ENCODE measurements around the gene LAMA3. TPM values are rescaled to one million over a fixed set of nuclear protein-coding genes. Genes with fewer than 3 reads are reported as not detected.

Gene LAMA3
- total and polyA plus RNA-seq, 2 donors (not counting 3 experiments of a cell fraction or from before 2014, with no cell fraction given) = 2.6 to 12.3 TPM

GRCh38 chr18:23832911-23833310, 143.7 kb downstream of the LAMA3 start:
- Histone ChIP-seq H3K79me2 (ENCODE audit: control insufficient read depth, insufficient read depth, low read length) (no peaks in the 10 kb centered on the region), H2AFZ (ENCODE audit: low read depth, low read length) (no peak overlapping the region), H3K27me3 (ENCODE audit: control insufficient read depth in 2 of 2, insufficient read depth in 2 of 2, low read length in 2 of 2) (no peaks in the 10 kb centered on the region), H3K4me3 (replicated peaks in 1 of 3; ENCODE audit: insufficient read depth in 1 of 3, low read depth in 1 of 3, low read length in 3 of 3) (no peak overlapping the region), H4K20me1 (replicated peaks; ENCODE audit: control insufficient read depth, extremely low read depth, insufficient read depth, low read length) (no peaks in the 10 kb centered on the region), H3K27ac (ENCODE audit: insufficient read depth, low read depth, low read length) (no peak overlapping the region), H3K9ac (replicated peaks; ENCODE audit: extremely low read depth, insufficient read depth, low read length) (no peak overlapping the region), H3K4me2 (ENCODE audit: insufficient read depth, low read length) (no peak overlapping the region), H3K9me1 (replicated peaks; ENCODE audit: control insufficient read depth, extremely low read depth, insufficient read depth, low read length) (no peaks in the 10 kb centered on the region), H3K4me1 (ENCODE audit: control insufficient read depth, extremely low read depth, insufficient read depth, low read length) (peaks cover 13% of the 10 kb centered on the region), H3K9me3 (replicated peaks; ENCODE audit: control insufficient read depth, insufficient read depth, low read length) (no peaks in the 10 kb centered on the region), H3K36me3 (ENCODE audit: control insufficient read depth in 2 of 2, extremely low read depth in 1 of 2, insufficient read depth in 2 of 2, low read length in 2 of 2) (peaks cover 0 to 2% of the 10 kb centered on the region in 2 experiments)
- TF ChIP-seq MYC (IDR thresholded peaks at IDR 0.05; ENCODE audit: low read depth, low read length) = no peak
- no peak for TF ChIP-seq GATA2 (IDR thresholded peaks at IDR 0.05; ENCODE audit: insufficient read depth, insufficient read length, low read depth, low read length)
- no peak for TF ChIP-seq POLR2A (IDR thresholded peaks at IDR 0.05; ENCODE audit: low read depth, low read length)
- TF ChIP-seq, protein P1, sequence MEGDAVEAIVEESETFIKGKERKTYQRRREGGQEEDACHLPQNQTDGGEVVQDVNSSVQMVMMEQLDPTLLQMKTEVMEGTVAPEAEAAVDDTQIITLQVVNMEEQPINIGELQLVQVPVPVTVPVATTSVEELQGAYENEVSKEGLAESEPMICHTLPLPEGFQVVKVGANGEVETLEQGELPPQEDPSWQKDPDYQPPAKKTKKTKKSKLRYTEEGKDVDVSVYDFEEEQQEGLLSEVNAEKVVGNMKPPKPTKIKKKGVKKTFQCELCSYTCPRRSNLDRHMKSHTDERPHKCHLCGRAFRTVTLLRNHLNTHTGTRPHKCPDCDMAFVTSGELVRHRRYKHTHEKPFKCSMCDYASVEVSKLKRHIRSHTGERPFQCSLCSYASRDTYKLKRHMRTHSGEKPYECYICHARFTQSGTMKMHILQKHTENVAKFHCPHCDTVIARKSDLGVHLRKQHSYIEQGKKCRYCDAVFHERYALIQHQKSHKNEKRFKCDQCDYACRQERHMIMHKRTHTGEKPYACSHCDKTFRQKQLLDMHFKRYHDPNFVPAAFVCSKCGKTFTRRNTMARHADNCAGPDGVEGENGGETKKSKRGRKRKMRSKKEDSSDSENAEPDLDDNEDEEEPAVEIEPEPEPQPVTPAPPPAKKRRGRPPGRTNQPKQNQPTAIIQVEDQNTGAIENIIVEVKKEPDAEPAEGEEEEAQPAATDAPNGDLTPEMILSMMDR (IDR thresholded peaks at IDR 0.05; ENCODE audit: extremely low read depth in 1 of 2, insufficient read depth in 1 of 2, low read depth in 1 of 2, low read length in 2 of 2) = no peak
- TF ChIP-seq FOS (IDR thresholded peaks at IDR 0.05; ENCODE audit: borderline replicate concordance, insufficient read depth, low read length) = no peak
- TF ChIP-seq POLR2AphosphoS5 (IDR thresholded peaks at IDR 0.05; ENCODE audit: insufficient read depth, low read depth, low read length) = no peak
- TF ChIP-seq, protein P2, sequence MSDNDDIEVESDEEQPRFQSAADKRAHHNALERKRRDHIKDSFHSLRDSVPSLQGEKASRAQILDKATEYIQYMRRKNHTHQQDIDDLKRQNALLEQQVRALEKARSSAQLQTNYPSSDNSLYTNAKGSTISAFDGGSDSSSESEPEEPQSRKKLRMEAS (IDR thresholded peaks at IDR 0.05; ENCODE audit: insufficient read depth, insufficient read length) = no peak
- no peak for TF ChIP-seq JUN (IDR thresholded peaks at IDR 0.05; ENCODE audit: borderline replicate concordance, insufficient read depth, insufficient read length, low read depth)
- no peak for FAIRE-seq
- DNase-seq (ENCODE audit: low read depth, low spot score) = no peak
- dilution Hi-C loops (cut with MboI; ENCODE audit: extremely low pct_ligation_motif_present, low sequenced_read_pairs) (no loop called here), intact Hi-C loops (cut with micrococcal nuclease) (no loop called here)
- BruUV-seq (replicated peaks) = no TSS peak
- POLR2A ChIA-PET = no interaction called here
- CTCF ChIA-PET = no interaction called here

Measured in endothelial cell of umbilical vein (primary cell).